K562 (cell line): ENCODE measurements around the gene TBX1. TPM values are rescaled to one million over a fixed set of nuclear protein-coding genes. Genes with fewer than 3 reads are reported as not detected.

ENCODE experiments used
- HCFC1 ChIP-seq: IDR thresholded peaks from 2 replicates; pipeline ENCODE4 v1.6.1; 2012; ENCODE audit warnings: low read depth, low read length, improper control_type of control experiment
- MCM5 ChIP-seq: fragments of 450-650 bp; IDR thresholded peaks from 2 replicates; pipeline ENCODE4 v1.6.1; 2016; ENCODE audit warnings: low read depth
- PREB ChIP-seq: sonication (generic); formaldehyde crosslinking; IDR thresholded peaks from 2 replicates; pipeline ENCODE4 v1.8.1; 2023; ENCODE audit warnings: mild to moderate bottlenecking, missing genetic modification reagents
- RBBP5 ChIP-seq: fragments of 200-600 bp; sonication (generic); IDR thresholded peaks from 2 replicates; pipeline ENCODE4 v1.6.1; 2012; ENCODE audit warnings: borderline replicate concordance, mild to moderate bottlenecking, low read length, control low read depth, inconsistent platforms; ENCODE audit not compliant: insufficient read depth, poor library complexity, severe bottlenecking
- ZBTB2 ChIP-seq: fragments of 450-650 bp; IDR thresholded peaks from 2 replicates; pipeline ENCODE4 v1.6.1; 2016; ENCODE audit warnings: antibody characterized with exemption
- ZNF740 ChIP-seq, 3 experiments: fragments of 200-800 bp in 1 of 3; sonication (Bioruptor generic) in 1 of 3; sonication (generic) in 1 of 3; formaldehyde crosslinking in 1 of 3; IDR thresholded peaks; 2 replicates each; pipeline versions ENCODE4 v1.6.1 to v1.8.0; 2016 to 2022; ENCODE audit warnings: mild to moderate bottlenecking in 2 of 3, missing compliant biosample characterization in 2 of 3, missing genetic modification characterization in 2 of 3, missing genetic modification reagents in 1 of 3
- polyA plus RNA-seq, 8 experiments: library from polyadenylated mRNA; depleted of rRNA in 4 of 8; stranded (reverse) in 5 of 8; unstranded in 3 of 8; fragments of >200 nt; fragmentation: Nextera tagmentation in 2 of 8; fragmentation: Illumina TruSeq in 1 of 8; extraction: Ambion mirVana in 2 of 8; extraction: Trizol in 1 of 8; gene quantifications; 2 replicates each; pipeline versions ENCODE4 v1.2.1 to v1.2.3, GENCODE V29; 2011 to 2014; ENCODE audit warnings: inconsistent platforms in 1 of 8, missing spikeins in 1 of 8
- total RNA-seq, 7 experiments: library from RNA; depleted of rRNA in 6 of 7; stranded (reverse); fragments of >200 nt in 6 of 7; fragmentation: Illumina TruSeq in 2 of 7; extraction: Trizol in 2 of 7; gene quantifications; 2 replicates each; pipeline versions ENCODE4 v1.2.1 to v1.2.3, GENCODE V29; 2011 to 2021; ENCODE audit warnings: low replicate concordance in 1 of 7

TBX1 gene
- total and polyA plus RNA-seq, 9 of the 15 experiments (the other 6 are each of a cell fraction or from before 2014, with no cell fraction given): 0.07 to 35.0 (median 3.9) TPM

GRCh38 chr22:19717691-19718455, 42.7 kb upstream of the TBX1 start (continued):
- peak; percentile 97 for TF ChIP-seq ZBTB2
- TF ChIP-seq RBBP5: peak; percentile 62
- TF ChIP-seq HCFC1: peak; percentile 64; the same call in 1 of the 2 replicates
- TF ChIP-seq PREB (CRISPR knock-in tag): no peak
- no peak for TF ChIP-seq ZNF740 (CRISPR knock-in tag; IDR thresholded peaks at IDR 0.05)
- peak in 1 of 2 experiments; percentile 54; a peak in 1 of 4 replicates for TF ChIP-seq ZNF740 (tag; IDR thresholded peaks at IDR 0.05)
- TF ChIP-seq MCM5: no peak
- TF ChIP-seq, all 486 proteins: peak for 93
